Stimulated activated CD4-positive, alpha-beta T cell treated with anti-CD3 and anti-CD28 coated beads, Interleukin-12 subunit alpha, Interleukin-12 subunit beta, amount 100 ng/mL, for 48 hours (primary cell): ENCODE data around the gene GPC3.
"Not testable (repeated sequence)": the region's sequence is repeated elsewhere in the genome, so short reads cannot be mapped to it uniquely, and the experiment has no call there.

ENCODE experiments used
- DNase-seq, 3 donors: peaks; one replicate each; pipeline ENCODE4 v3.0.0-alpha.2; 2020; ENCODE audit warnings: low read depth in 2 of 3, low spot score in 1 of 3

GPC3 gene

DNA sequence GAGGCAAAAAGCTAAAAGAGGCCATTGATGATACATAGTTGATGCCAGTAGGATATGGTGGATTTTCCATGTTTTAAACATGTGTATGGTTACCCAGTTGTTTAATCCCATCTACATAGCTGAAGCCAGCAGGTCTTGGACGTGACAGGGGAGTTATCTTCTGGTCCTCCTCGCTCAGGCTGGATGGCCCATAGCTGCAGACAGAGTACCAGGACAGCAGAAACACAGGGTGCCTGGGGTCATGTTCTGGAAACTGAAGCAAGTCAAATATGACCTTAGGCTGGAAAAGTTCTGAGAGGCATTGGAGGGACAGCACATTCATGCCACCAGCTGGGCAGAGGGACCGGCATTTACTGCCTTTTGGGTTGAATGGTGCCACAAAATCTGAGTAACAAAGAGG is 452.1 kb downstream of the GPC3 start:
- no peak for DNase-seq

- DNase-seq, result no peak
Observed at GRCh38 chrX:133530960-133531359, 454.4 kb downstream of the GPC3 start.

- no peak for DNase-seq
Observed at GRCh38 chrX:133529578-133529977, 455.8 kb downstream of the GPC3 start.

DNA sequence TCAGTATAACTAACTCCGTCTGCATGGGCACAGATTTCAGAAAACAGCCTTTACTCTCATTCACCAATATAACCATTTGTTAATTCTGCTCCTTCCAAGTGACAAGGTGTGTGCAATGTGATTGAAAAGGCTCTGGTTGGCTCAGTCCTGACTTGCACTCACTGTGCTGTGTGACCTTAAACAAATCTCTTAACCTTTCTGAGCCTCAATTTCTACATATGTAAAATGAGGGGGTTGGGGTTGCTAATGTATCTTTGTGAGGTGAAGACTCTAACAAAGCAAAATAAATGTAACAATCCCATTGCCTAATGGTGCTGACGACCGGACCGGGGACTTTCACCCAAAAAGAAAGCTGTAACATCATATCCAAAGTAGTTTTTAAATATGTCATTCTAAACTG is 457.6 kb downstream of the GPC3 start:
- no peak for DNase-seq

DNA sequence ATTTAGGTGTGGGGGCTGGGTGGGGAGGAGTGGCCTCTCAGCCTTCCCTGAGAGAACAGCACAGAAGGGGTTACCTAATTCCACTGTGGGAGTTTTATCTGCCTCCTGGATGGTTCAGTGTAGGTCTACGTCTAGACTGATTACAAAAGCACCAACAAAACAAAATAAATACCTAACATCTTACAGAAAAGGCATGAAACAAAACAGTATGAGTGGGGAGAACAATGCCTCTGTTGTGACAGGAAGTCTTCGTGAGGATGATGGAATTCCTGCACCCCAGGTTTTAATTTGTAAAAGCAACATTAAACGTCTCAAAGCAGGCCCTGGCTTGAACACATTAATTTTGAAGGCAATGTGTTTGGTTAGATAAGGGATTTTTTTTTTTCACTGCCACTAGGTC is 458.0 kb downstream of the GPC3 start:
- no peak for DNase-seq

DNA sequence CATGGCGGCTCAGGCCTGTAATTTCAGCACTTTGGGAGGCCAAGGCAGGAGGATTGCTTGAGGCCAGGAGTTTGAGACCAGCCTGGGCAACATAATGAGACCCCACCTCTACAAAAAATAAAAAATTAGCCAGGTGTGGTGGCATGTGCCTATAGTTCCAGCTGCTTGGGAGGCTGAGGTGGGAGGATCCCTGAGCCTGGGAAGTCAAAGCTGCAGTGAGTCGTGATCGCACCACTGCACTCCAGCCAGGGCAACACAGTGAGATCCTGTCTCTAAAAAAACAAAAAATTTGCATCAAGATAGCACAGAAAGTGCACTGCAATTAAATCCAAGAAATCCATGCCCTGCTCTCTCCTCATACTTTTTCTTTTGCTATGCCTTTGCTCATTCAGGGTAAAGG is 458.6 kb downstream of the GPC3 start:
- not testable (repeated sequence) for DNase-seq

- DNase-seq, result no peak
Observed at GRCh38 chrX:133523526-133523925, 461.9 kb downstream of the GPC3 start.

GRCh38 chrX:133523081-133523487 is 462.3 kb downstream of the GPC3 start:
- DNase-seq, result no peak

- DNase-seq, result no peak
Observed at GRCh38 chrX:133516686-133517085, 468.7 kb downstream of the GPC3 start.

- DNase-seq, result no peak
Observed at GRCh38 chrX:133514486-133514885, 470.9 kb downstream of the GPC3 start.

GRCh38 chrX:133513123-133513522 is 472.3 kb downstream of the GPC3 start:
- no peak for DNase-seq

- no peak for DNase-seq
Observed at GRCh38 chrX:133511041-133511440, 474.4 kb downstream of the GPC3 start.

GRCh38 chrX:133497356-133497755 is 488.0 kb downstream of the GPC3 start:
- no peak for DNase-seq

GRCh38 chrX:133495464-133496391 is 489.7 kb downstream of the GPC3 start:
- DNase-seq, result no peak

GRCh38 chrX:133493366-133493765 is 492.0 kb downstream of the GPC3 start:
- no peak for DNase-seq

DNA sequence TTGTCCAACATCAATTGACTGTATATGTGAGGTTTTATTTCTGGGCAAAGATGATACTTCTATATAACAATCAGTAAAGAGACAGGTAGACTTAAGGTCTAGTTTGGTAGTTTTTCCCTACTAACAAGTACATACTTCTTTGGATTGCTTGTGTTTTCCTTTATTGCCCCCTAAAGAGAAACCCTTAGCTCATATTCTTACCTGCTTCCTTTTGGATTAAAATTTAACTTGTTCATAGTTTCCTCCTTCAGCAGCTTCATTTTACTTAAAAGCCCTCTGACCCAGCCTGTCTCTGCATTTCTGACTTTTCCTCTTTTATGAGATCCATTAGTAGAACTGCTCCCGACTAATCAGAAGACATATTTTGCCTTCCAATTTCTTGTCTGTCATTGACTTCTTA is 494.4 kb downstream of the GPC3 start:
- no peak for DNase-seq
